Nephron (organoid): ENCODE data around the gene ERBB4.

Source experiments
- H3K27ac Mint-ChIP-seq, 3 experiments: 2 replicates each; pipeline ENCODE4 v1.8.0; 2020; ENCODE audit warnings: mixed read lengths in 3 of 3, mild to moderate bottlenecking in 2 of 3, moderate library complexity in 1 of 3
- H3K27me3 Mint-ChIP-seq: 2 replicates; pipeline ENCODE4 v1.8.0; 2021; ENCODE audit warnings: low read depth, mild to moderate bottlenecking, moderate library complexity, mixed read lengths
- H3K36me3 Mint-ChIP-seq: 2 replicates; pipeline ENCODE4 v1.8.0; 2020; ENCODE audit warnings: low read depth, mixed read lengths
- H3K4me1 Mint-ChIP-seq: 2 replicates; pipeline ENCODE4 v1.8.0; 2020; ENCODE audit warnings: mixed read lengths
- H3K4me3 Mint-ChIP-seq, 3 experiments: 2 replicates each; pipeline ENCODE4 v1.8.0; 2020; ENCODE audit warnings: mild to moderate bottlenecking in 3 of 3, mixed read lengths in 3 of 3, moderate library complexity in 2 of 3
- H3K9me3 Mint-ChIP-seq: 2 replicates; pipeline ENCODE4 v1.8.0; 2020; ENCODE audit warnings: mixed read lengths
- TF ChIP-seq, protein P1 (sequence below), 3 experiments: fragments of 200-600 bp; sonication (generic); IDR thresholded peaks; one replicate each; pipeline ENCODE4 v1.5.0; 2021; ENCODE audit warnings: antibody characterized with exemption in 3 of 3; ENCODE audit not compliant: unreplicated experiment in 3 of 3

ERBB4 gene

DNA sequence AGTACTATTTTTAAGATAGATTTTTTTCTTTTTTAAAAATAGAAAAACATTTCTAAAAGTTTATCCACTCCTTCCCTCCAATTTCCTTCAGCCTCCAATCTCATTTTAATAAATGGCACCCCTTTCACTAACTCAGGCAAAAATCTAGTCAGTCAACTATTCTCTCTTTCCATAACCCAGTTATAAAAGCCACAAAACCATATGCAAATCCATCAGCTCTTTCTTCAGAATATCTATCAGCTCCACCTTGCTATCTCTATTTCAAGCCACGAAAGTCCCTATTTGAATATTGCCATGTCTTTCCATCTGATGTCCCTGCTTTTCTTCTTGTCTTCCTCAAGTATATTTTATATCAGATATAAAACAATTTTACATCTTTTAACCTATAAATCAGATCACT lies 397.1 kb downstream of the ERBB4 start:
- H3K27ac Mint-ChIP-seq, result no peak overlapping the region
- TF ChIP-seq, protein P1, sequence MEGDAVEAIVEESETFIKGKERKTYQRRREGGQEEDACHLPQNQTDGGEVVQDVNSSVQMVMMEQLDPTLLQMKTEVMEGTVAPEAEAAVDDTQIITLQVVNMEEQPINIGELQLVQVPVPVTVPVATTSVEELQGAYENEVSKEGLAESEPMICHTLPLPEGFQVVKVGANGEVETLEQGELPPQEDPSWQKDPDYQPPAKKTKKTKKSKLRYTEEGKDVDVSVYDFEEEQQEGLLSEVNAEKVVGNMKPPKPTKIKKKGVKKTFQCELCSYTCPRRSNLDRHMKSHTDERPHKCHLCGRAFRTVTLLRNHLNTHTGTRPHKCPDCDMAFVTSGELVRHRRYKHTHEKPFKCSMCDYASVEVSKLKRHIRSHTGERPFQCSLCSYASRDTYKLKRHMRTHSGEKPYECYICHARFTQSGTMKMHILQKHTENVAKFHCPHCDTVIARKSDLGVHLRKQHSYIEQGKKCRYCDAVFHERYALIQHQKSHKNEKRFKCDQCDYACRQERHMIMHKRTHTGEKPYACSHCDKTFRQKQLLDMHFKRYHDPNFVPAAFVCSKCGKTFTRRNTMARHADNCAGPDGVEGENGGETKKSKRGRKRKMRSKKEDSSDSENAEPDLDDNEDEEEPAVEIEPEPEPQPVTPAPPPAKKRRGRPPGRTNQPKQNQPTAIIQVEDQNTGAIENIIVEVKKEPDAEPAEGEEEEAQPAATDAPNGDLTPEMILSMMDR (IDR thresholded peaks at IDR 0.05; ENCODE audit: unreplicated experiment in 3 of 3), result no peak
- H3K4me3 Mint-ChIP-seq, result no peak overlapping the region
- peaks cover 10% of the 10 kb centered on the region for H3K4me1 Mint-ChIP-seq
- no peaks in the 10 kb centered on the region for H3K36me3 Mint-ChIP-seq
- no peaks in the 10 kb centered on the region for H3K27me3 Mint-ChIP-seq
- no peaks in the 10 kb centered on the region for H3K9me3 Mint-ChIP-seq

DNA sequence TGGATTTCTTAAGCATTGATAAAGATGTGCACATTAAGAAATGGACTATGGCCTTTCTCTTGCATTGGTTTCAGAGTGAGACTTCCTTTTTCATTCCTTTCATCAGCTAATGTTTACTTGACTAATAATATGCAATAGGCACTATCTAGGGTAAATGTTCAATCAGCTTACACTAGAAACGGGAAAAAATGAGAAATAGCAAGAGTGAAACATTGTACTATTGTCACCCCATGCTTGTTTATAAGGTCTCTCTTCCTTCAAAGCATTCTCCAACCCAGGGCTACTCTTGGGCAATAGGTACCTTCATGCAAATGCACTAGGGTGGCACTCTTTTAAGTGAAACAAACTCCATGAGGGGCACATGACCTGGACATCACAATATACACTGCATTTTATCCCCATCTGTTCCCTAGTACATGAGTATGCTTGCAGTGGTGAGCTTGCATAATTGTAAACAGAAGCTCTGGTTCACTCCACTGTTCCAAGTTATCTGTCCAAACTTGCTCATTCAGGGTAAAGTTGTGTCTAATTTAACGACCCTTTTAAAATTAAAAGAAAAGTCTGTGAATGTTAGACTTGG lies 402.3 kb downstream of the ERBB4 start:
- H3K4me3 Mint-ChIP-seq, result no peak overlapping the region
- H3K36me3 Mint-ChIP-seq, result no peaks in the 10 kb centered on the region
- no peaks in the 10 kb centered on the region for H3K27me3 Mint-ChIP-seq
- H3K4me1 Mint-ChIP-seq, result no peaks in the 10 kb centered on the region
- H3K27ac Mint-ChIP-seq, result no peak overlapping the region
- H3K9me3 Mint-ChIP-seq, result no peaks in the 10 kb centered on the region
- TF ChIP-seq, protein P1 (IDR thresholded peaks at IDR 0.05; ENCODE audit: unreplicated experiment in 3 of 3), result no peak

DNA sequence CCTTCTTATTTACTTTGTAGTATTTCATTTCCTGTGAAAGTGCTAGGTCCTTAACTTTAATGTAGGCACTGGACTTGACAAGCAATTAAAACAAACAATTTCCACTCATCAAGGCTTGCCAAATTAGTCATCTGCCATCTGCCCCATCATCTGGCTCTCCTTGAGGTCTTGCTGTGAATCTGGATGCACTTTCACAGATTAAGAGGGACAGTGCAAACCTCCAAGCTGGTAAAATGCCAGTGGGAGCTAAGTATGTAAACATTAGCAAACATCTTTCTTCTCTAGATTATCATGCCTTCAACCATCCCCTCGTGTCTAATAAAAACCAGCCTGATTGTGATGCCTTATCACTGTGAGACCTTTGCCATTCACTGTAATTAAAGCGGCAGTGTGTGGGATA lies 402.9 kb downstream of the ERBB4 start:
- H3K9me3 Mint-ChIP-seq, result no peaks in the 10 kb centered on the region
- H3K4me1 Mint-ChIP-seq, result no peaks in the 10 kb centered on the region
- H3K27me3 Mint-ChIP-seq, result no peaks in the 10 kb centered on the region
- H3K4me3 Mint-ChIP-seq, result no peak overlapping the region
- TF ChIP-seq, protein P1 (IDR thresholded peaks at IDR 0.05; ENCODE audit: unreplicated experiment in 3 of 3), result no peak
- H3K27ac Mint-ChIP-seq, result no peak overlapping the region
- H3K36me3 Mint-ChIP-seq, result no peaks in the 10 kb centered on the region

DNA sequence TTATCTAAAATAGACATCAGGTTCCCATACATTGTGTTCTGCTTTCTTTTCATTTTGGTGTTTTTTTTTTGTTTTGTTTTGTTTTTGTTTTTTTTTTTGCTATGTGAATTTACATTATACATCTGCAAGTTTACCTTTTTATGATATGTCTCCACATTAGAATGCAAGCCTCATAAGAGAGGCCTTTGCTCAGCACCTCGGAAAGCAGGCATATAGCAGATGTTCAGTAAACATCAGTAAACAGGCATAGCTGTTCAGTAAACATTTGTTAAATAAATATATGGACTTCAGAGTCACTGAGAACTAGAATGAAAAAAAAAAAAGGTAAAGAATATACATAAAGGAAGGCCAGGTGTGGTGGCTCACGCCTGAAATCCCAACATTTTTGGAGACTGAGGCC lies 405.3 kb downstream of the ERBB4 start:
- Mint-ChIP-seq H3K4me3 (no peak overlapping the region), H3K27me3 (no peaks in the 10 kb centered on the region), H3K27ac (no peak overlapping the region), H3K4me1 (no peaks in the 10 kb centered on the region), H3K9me3 (no peaks in the 10 kb centered on the region), H3K36me3 (no peaks in the 10 kb centered on the region)
- TF ChIP-seq, protein P1 (IDR thresholded peaks at IDR 0.05; ENCODE audit: unreplicated experiment in 3 of 3), result no peak

DNA sequence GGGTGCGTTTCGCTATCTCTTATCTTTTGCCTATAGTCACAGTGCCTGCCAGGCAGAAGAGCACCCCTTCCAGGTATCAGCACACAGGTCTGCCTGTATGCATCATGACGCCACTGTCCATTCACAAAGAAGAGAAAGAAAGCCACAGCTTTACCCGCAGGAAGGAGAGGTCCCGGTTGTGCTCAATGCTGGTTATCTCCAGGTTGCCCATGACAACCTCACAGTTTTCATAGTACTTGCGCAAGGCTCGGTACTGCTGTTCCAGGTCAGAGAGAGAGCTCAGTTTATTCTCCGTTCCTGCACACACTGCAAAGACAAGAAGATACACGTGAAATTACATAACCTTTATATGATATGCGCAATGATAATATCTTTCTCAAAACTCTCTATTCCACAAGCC lies 414.0 kb downstream of the ERBB4 start:
- H3K9me3 Mint-ChIP-seq, result no peaks in the 10 kb centered on the region
- no peak overlapping the region for H3K4me3 Mint-ChIP-seq
- no peaks in the 10 kb centered on the region for H3K36me3 Mint-ChIP-seq
- H3K4me1 Mint-ChIP-seq, result no peaks in the 10 kb centered on the region
- H3K27ac Mint-ChIP-seq, result no peak overlapping the region
- no peaks in the 10 kb centered on the region for H3K27me3 Mint-ChIP-seq
- TF ChIP-seq, protein P1 (IDR thresholded peaks at IDR 0.05; ENCODE audit: unreplicated experiment in 3 of 3), result no peak

DNA sequence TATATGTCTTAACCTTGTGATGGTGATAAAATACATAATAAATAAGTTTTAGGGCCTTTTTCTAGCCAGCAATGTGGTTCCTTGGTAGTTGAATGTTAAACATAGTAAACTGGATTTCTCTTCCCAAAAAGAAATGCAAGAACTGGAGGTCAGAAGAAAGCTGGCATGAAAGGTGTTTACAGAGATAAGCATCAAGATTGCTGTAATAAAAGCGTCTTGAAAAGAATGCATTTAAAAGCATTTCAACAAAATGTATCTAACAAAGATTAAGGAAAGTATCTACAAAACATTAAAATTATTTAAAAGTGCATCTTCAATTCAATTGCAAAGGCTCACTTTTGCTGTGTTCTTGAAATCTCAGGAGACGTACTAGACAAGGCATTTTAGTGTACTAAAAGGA lies 419.0 kb downstream of the ERBB4 start:
- Mint-ChIP-seq H3K4me3 (no peak overlapping the region), H3K27me3 (no peaks in the 10 kb centered on the region), H3K9me3 (no peaks in the 10 kb centered on the region), H3K27ac (no peak overlapping the region), H3K36me3 (no peaks in the 10 kb centered on the region), H3K4me1 (no peaks in the 10 kb centered on the region)
- TF ChIP-seq, protein P1 (IDR thresholded peaks at IDR 0.05; ENCODE audit: unreplicated experiment in 3 of 3), result no peak
